SK-N-SH (cell line): Measurements from ENCODE around the gene SGSH. TPM values are rescaled to one million over a fixed set of nuclear protein-coding genes. Genes with fewer than 3 reads are reported as not detected.

Experiments
- CTCF ChIA-PET: fragments of 300-600, 350-600 bp; formaldehyde crosslinking; extraction: SDS; loops from one replicate; lab custom pipeline; 2021; lab: Yijun Ruan, JAX
- POLR2A ChIA-PET: fragments of 350-600 bp; sonication (Branson Sonifier 250); formaldehyde crosslinking; extraction: SDS; loops from one replicate; lab custom pipeline; 2020; ENCODE audit warnings: antibody characterized with exemption, inconsistent platforms; lab: Yijun Ruan, JAX
- DNase-seq: peaks from one replicate; pipeline ENCODE4 v3.0.0; 2012
- H2AFZ ChIP-seq: fragments of 200-600 bp; sonication (generic); 2 replicates; pipeline ENCODE4 v1.8.1; 2016; ENCODE audit warnings: antibody characterized with exemption, mild to moderate bottlenecking, low read depth
- H3F3A ChIP-seq: fragments of 200-600 bp; sonication (generic); replicated peaks from 2 replicates; pipeline ENCODE3; 2016; ENCODE audit warnings: antibody characterized with exemption, mild to moderate bottlenecking; ENCODE audit not compliant: insufficient read depth
- H3K27ac ChIP-seq, 2 experiments: fragments of 200-500 bp in 1 of 2; fragments of 200-600 bp in 1 of 2; sonication (Bioruptor generic) in 1 of 2; sonication (generic), shearing (Covaris generic) in 1 of 2; 2 replicates each; pipeline versions ENCODE4 v1.5.1 to v1.6.1; 2014 to 2016; ENCODE audit warnings: low read depth in 2 of 2, inconsistent platforms in 1 of 2, low read length in 1 of 2, mild to moderate bottlenecking in 1 of 2, mixed read lengths in 1 of 2
- H3K27me3 ChIP-seq: fragments of 200-600 bp; sonication (generic), shearing (Covaris generic); 2 replicates; pipeline ENCODE4 v1.6.1; 2016; ENCODE audit warnings: mixed run types; ENCODE audit not compliant: insufficient read depth
- H3K36me3 ChIP-seq, 2 experiments: fragments of 200-500 bp in 1 of 2; fragments of 200-600 bp in 1 of 2; sonication (Bioruptor generic) in 1 of 2; sonication (generic) in 1 of 2; replicated peaks in 1 of 2; 2 replicates each; pipeline versions ENCODE3 to v1.5.1; 2014 to 2016; ENCODE audit warnings: low read length in 1 of 2, mild to moderate bottlenecking in 1 of 2; ENCODE audit not compliant: insufficient read depth in 2 of 2, control insufficient read depth in 1 of 2
- H3K4me1 ChIP-seq, 2 experiments: fragments of 200-500 bp in 1 of 2; fragments of 200-600 bp in 1 of 2; sonication (Bioruptor generic) in 1 of 2; sonication (generic), shearing (Covaris generic) in 1 of 2; 2 replicates each; pipeline versions ENCODE4 v1.5.1 to v1.6.1; 2014 to 2016; ENCODE audit warnings: low read depth in 1 of 2, low read length in 1 of 2, mixed run types in 1 of 2; ENCODE audit not compliant: insufficient read depth in 2 of 2, control insufficient read depth in 1 of 2
- H3K4me2 ChIP-seq: fragments of 200-600 bp; sonication (generic), shearing (Covaris generic); 2 replicates; pipeline ENCODE4 v1.6.1; 2017; ENCODE audit warnings: mixed run types
- H3K4me3 ChIP-seq, 2 experiments: fragments of 200-500 bp in 1 of 2; fragments of 200-600 bp in 1 of 2; sonication (Bioruptor generic) in 1 of 2; sonication (generic), shearing (Covaris generic) in 1 of 2; 2 replicates each; pipeline versions ENCODE4 v1.5.1 to v1.8.1; 2014 to 2016; ENCODE audit warnings: low read depth in 2 of 2, inconsistent platforms in 1 of 2, low read length in 1 of 2, mild to moderate bottlenecking in 1 of 2, mixed read lengths in 1 of 2, moderate library complexity in 1 of 2
- H3K79me2 ChIP-seq: fragments of 200-600 bp; sonication (generic); 2 replicates; pipeline ENCODE4 v1.8.1; 2017; ENCODE audit warnings: mild to moderate bottlenecking; ENCODE audit not compliant: insufficient read depth
- H3K9ac ChIP-seq: fragments of 200-600 bp; sonication (generic); 2 replicates; pipeline ENCODE4 v1.6.1; 2017; ENCODE audit warnings: mixed run types
- H3K9me2 ChIP-seq: fragments of 200-600 bp; sonication (generic); 2 replicates; pipeline ENCODE4 v1.6.1; 2017; ENCODE audit warnings: mixed run types
- H3K9me3 ChIP-seq: fragments of 200-600 bp; sonication (generic); 2 replicates; pipeline ENCODE4 v1.6.1; 2017; ENCODE audit warnings: mixed run types, mild to moderate bottlenecking, moderate library complexity
- H4K20me1 ChIP-seq: fragments of 200-600 bp; sonication (generic); 2 replicates; pipeline ENCODE4 v1.6.1; 2017; ENCODE audit warnings: mild to moderate bottlenecking, mixed run types; ENCODE audit not compliant: insufficient read depth
- EP300 ChIP-seq, 2 experiments: IDR thresholded peaks; 2 replicates each; pipeline versions ENCODE4 v1.4.0 to v1.6.1; 2012; ENCODE audit warnings: borderline replicate concordance in 1 of 2, low read depth in 1 of 2, low read length in 1 of 2
- GATA2 ChIP-seq: sonication (generic); formaldehyde crosslinking; IDR thresholded peaks from 2 replicates; pipeline ENCODE4 v1.5.0; 2020; ENCODE audit warnings: mild to moderate bottlenecking, missing genetic modification reagents
- MEF2A ChIP-seq: IDR thresholded peaks from 2 replicates; pipeline ENCODE4 v1.4.0; 2012; ENCODE audit warnings: low read depth, borderline replicate concordance
- MXI1 ChIP-seq: IDR thresholded peaks from 2 replicates; pipeline ENCODE4 v1.6.1; 2012; ENCODE audit warnings: mild to moderate bottlenecking, low read depth, low read length, improper control_type of control experiment
- RAD21 ChIP-seq: IDR thresholded peaks from 2 replicates; pipeline ENCODE4 v1.6.1; 2012; ENCODE audit warnings: mild to moderate bottlenecking, low read length
- RCOR1 ChIP-seq: fragments of 150-350 bp; IDR thresholded peaks from 2 replicates; pipeline ENCODE4 v1.6.1; 2017; ENCODE audit warnings: antibody characterized with exemption, low read length
- SMC3 ChIP-seq: IDR thresholded peaks from 2 replicates; pipeline ENCODE4 v1.6.1; 2012; ENCODE audit warnings: low read depth, low read length, improper control_type of control experiment
- TEAD4 ChIP-seq: IDR thresholded peaks from 2 replicates; pipeline ENCODE4 v1.4.0; 2012; ENCODE audit warnings: mild to moderate bottlenecking, borderline replicate concordance; ENCODE audit not compliant: insufficient read depth
- YY1 ChIP-seq: IDR thresholded peaks from 2 replicates; pipeline ENCODE4 v1.4.0; 2012; ENCODE audit warnings: low read depth, mild to moderate bottlenecking
- WGBS: methylation state at CpG from one replicate; pipeline ENCODE4 v1.1.6; 2017; ENCODE audit warnings: low lambda C conversion rate; 5-methylcytosine and 5-hydroxymethylcytosine counted together
- polyA plus RNA-seq, 3 experiments: library from polyadenylated mRNA; depleted of rRNA; stranded (reverse); fragments of >200 nt; gene quantifications; 2 replicates each; pipeline ENCODE4 v1.2.3, GENCODE V29; 2012
- TF ChIP-seq, protein P1 (sequence below): fragments of 150-350 bp; IDR thresholded peaks from 2 replicates; pipeline ENCODE4 v1.6.1; 2016; ENCODE audit warnings: mild to moderate bottlenecking, low read depth, low read length
- TF ChIP-seq, protein P2 (sequence below): IDR thresholded peaks from 2 replicates; pipeline ENCODE4; 2012
- TF ChIP-seq, protein P3 (sequence below): IDR thresholded peaks from 2 replicates; pipeline ENCODE4 v1.6.1; 2012; ENCODE audit warnings: mild to moderate bottlenecking, low read depth, low read length, moderate library complexity

SGSH gene
- polyA plus RNA-seq, 1 of the 3 experiments (the other 2 are of a cell fraction), result 161 TPM

DNA sequence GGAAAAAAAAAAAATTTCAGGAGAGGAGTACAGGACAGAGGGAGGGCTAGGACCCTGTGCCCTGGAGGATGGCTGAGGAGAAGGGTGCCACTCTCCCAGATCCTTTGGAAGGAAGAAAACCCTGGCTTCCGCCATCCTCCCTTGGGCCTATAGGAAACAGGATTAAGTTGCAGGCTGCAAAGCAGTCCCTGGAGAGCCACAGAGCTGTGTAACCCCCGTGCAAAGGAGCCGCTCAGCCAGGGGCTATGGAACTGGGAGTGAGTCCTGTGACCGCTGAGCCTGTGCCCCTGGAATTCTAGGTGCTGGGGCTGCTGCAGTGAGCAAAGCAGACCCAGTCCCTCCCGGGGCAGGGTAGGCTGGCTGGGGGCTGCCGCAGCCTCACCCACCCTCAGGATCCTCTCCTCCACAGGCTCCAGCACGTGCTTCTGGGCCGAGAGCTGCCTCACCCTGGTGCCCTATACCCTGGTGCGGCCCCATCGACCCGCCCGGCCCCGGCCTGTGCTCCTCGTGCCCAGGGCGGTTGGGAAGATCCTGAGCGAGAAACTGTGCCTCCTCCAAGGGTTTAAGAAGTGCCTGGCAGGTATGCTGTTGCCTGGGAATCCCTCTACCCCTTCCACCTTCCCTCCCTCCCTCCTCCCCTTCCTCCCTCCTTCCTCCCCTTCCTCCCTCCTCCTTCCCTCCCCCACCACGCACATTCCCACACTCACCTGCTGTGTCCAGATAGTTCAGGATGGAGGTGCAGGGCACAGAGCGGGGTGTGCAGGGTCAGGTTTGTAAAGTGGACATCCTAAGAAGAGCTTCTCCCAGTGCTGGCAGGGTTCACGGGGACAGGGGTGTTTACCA lies 15.3 kb downstream of the SGSH start (continued):
- no peak for TF ChIP-seq MEF2A
- TF ChIP-seq GATA2 (CRISPR knock-in tag), result no peak
- no peak for TF ChIP-seq RAD21

DNA sequence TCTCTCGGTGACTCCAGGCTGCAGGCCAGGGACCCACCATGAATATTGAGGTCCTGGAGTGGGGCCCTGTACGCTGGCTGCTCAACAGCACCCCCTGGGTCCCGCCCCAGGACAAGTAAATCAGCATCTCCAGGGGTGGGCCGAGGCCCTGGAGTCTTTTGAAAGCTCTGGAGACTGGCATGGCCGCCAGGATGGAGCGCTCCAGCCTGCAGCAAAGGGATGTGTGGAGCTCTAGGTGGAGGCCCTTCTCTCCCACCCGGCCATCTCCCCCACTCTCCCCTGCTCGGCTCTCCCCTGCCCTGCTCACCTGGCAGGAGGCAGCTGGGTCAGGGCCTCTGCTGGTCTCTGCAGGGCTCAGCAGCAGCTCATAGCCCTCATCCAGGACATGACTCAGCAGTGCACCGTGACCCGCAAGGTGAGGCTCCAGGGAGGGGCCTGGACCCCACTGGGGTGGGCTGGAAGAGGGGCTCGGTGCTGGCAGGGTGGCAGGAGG lies 16.6 kb downstream of the SGSH start:
- 100% methylated on average over 2 of the region's 11 CpGs for WGBS
- Histone ChIP-seq H3K9me2 (no peaks in the 10 kb centered on the region), H3K4me2 (no peak overlapping the region), H3K4me3 (no peak overlapping the region), H4K20me1 (no peaks in the 10 kb centered on the region), H3F3A (no peaks in the 10 kb centered on the region), H3K36me3 (peaks cover 0 to 5% of the 10 kb centered on the region in 2 experiments), H3K27ac (no peak overlapping the region), H3K4me1 (no peaks in the 10 kb centered on the region), H3K9me3 (no peaks in the 10 kb centered on the region), H3K79me2 (no peaks in the 10 kb centered on the region), H3K27me3 (no peaks in the 10 kb centered on the region), H3K9ac (no peak overlapping the region), H2AFZ (no peak overlapping the region)
- CTCF ChIA-PET, result interaction anchor here (0.6 to 2.4 kb wide), 5 partner anchors 8 to 125 kb away, joined by 3 to 7 read pairs (median 6); partner anchors contain the start of genes SGSH and SLC26A11
- DNase-seq, result no peak
- TF ChIP-seq, protein P1, sequence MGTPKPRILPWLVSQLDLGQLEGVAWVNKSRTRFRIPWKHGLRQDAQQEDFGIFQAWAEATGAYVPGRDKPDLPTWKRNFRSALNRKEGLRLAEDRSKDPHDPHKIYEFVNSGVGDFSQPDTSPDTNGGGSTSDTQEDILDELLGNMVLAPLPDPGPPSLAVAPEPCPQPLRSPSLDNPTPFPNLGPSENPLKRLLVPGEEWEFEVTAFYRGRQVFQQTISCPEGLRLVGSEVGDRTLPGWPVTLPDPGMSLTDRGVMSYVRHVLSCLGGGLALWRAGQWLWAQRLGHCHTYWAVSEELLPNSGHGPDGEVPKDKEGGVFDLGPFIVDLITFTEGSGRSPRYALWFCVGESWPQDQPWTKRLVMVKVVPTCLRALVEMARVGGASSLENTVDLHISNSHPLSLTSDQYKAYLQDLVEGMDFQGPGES, result no peak
- no peak for TF ChIP-seq EP300 (IDR thresholded peaks at IDR 0.05; ENCODE audit: borderline replicate concordance in 1 of 2, low read depth in 1 of 2, low read length in 1 of 2)
- TF ChIP-seq MEF2A, result no peak
- no peak for TF ChIP-seq MXI1
- TF ChIP-seq YY1, result no peak
- TF ChIP-seq, protein P2, sequence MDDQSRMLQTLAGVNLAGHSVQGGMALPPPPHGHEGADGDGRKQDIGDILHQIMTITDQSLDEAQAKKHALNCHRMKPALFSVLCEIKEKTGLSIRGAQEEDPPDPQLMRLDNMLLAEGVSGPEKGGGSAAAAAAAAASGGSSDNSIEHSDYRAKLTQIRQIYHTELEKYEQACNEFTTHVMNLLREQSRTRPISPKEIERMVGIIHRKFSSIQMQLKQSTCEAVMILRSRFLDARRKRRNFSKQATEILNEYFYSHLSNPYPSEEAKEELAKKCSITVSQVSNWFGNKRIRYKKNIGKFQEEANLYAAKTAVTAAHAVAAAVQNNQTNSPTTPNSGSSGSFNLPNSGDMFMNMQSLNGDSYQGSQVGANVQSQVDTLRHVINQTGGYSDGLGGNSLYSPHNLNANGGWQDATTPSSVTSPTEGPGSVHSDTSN, result no peak
- no peak for TF ChIP-seq SMC3
- TF ChIP-seq TEAD4, result no peak
- no peak for TF ChIP-seq GATA2 (CRISPR knock-in tag)
- no peak for TF ChIP-seq RCOR1
- TF ChIP-seq, protein P3, sequence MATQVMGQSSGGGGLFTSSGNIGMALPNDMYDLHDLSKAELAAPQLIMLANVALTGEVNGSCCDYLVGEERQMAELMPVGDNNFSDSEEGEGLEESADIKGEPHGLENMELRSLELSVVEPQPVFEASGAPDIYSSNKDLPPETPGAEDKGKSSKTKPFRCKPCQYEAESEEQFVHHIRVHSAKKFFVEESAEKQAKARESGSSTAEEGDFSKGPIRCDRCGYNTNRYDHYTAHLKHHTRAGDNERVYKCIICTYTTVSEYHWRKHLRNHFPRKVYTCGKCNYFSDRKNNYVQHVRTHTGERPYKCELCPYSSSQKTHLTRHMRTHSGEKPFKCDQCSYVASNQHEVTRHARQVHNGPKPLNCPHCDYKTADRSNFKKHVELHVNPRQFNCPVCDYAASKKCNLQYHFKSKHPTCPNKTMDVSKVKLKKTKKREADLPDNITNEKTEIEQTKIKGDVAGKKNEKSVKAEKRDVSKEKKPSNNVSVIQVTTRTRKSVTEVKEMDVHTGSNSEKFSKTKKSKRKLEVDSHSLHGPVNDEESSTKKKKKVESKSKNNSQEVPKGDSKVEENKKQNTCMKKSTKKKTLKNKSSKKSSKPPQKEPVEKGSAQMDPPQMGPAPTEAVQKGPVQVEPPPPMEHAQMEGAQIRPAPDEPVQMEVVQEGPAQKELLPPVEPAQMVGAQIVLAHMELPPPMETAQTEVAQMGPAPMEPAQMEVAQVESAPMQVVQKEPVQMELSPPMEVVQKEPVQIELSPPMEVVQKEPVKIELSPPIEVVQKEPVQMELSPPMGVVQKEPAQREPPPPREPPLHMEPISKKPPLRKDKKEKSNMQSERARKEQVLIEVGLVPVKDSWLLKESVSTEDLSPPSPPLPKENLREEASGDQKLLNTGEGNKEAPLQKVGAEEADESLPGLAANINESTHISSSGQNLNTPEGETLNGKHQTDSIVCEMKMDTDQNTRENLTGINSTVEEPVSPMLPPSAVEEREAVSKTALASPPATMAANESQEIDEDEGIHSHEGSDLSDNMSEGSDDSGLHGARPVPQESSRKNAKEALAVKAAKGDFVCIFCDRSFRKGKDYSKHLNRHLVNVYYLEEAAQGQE, result no peak
- POLR2A ChIA-PET, result interaction anchor here (1.2 kb wide), 1 partner anchor 57 kb away, joined by 3 read pairs; no protein-coding TSS in a partner anchor
